ENCODE results near the gene MRPL16.

GRCh38 chr11:59800390-59801025 is 10.1 kb downstream of the MRPL16 start:
- TF ChIP-seq CTCF (IDR thresholded peaks at IDR 0.05), result no peak
- no peak for TF ChIP-seq POLR2AphosphoS5 (IDR thresholded peaks at IDR 0.05)
